ENCODE measurements around the gene WBP2.
"Not testable (repeated sequence)": the region's sequence is repeated elsewhere in the genome, so short reads cannot be mapped to it uniquely, and the experiment has no call there.

Gene WBP2

DNA sequence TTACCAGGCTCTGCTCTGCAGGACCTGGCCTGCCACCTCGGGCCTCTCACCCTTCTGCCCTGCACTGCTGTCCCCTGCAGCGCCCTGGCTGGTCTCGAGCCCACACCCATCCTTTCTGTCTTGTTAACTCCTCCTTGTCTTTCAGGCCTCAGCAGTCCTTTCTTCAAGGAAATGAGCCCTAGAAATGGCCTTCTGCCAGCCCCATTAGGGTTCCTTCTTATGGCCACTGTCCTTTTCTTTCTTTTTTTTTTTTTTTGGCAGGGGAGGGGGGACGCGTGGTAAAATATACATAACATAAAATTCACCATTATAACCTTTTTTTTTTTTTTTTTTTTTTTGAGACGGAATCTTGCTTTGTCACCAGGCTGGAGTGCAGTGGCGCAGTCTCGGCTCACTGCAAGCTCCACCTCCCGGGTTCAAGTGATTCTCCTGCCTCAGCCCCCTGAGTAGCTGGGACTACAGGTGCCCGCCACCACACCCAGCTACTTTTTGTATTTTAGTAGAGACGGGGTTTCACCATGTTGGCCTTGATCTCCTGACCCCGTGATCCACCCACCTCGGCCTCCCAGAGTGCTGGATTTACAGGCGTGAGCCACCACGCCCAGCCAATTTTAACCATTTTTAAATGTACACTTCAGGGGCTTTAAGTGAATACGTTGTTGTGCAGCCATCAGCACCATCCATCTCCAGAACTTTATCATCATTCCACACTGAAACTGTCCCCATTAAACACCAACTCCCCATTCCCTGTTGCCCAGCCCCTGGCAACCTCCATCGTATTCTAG lies 10.5 kb upstream of the WBP2 start:
- not testable (repeated sequence) for DNase-seq

DNA sequence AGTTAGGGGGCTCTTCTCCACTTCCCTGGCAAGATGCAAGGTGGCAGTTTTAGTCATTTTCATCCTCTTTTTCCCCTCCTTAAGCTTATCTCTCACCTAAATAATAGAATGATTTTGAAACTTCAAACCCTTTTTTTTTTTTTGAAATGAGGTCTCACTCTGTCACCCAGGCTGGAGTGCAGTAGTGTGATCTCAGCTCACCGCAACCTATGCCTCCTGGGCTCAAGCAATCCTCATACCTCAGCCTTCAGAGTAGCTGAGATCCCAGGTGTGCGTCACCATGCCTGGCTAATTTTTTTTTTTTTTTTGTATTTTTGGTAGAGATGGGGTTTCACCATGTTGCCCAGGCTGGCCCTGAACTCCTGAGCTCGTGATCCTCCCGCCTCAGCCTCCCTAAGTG lies 9.8 kb upstream of the WBP2 start:
- DNase-seq = not testable (repeated sequence)

DNA sequence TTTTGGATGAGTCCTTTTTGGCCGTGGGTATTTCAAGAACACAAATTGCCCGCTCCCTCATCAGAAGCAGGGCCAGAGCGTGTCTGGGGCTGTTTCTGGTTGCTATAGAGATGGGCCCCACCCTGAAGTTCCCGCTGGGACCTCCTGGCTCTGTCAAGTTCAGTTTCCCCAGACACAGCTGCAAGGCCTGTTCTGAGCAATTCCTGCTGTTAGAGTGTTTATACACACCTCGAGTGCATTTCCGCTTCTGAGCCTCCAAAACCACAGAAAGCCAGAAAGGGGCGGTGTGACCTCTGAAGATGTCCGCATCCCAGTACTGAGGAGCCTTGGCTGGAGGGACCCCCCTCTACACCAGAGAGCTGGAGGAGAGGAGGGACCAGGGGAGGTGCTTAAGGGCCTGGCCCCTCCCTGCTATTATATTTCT lies 9.3 kb upstream of the WBP2 start:
- no peak for DNase-seq

DNA sequence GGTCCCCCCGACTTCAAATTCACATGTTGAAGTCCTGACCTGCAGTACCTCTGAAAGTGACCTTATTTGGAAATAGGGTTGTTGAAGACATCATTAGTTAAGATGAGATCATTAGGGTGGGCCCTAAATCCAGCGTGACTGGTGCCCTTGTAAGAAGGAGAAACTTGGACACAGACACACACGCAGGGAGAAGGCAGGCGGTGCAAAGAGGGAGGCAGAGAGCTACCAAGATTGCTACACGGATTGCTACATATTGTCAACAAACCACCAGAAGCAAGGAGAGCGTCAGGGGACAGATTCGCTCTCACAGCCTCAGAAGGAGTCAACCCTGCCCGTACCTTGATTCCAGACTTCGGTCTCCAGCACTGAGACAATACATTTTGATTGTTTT lies 6.8 kb upstream of the WBP2 start:
- DNase-seq = no peak

DNA sequence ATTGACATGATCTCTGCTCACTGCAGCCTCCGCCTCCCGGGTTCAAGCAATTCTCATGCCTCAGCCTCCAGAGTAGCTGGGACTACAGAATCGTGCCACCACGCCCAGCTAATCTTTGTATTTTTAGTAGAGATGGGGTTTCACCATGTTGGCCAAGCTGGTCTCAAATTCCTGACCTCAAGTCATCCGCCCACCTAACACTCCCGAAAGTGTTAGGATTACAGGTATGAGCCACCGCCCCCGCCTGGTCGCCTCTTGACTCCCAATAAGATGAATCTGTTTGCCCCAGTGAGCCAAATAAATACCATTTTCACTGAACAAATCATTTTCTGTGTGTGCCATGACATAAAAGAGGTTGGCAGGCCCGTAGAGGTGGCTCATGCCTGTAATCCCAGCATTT lies 4.2 kb upstream of the WBP2 start:
- DNase-seq = not testable (repeated sequence)

DNA sequence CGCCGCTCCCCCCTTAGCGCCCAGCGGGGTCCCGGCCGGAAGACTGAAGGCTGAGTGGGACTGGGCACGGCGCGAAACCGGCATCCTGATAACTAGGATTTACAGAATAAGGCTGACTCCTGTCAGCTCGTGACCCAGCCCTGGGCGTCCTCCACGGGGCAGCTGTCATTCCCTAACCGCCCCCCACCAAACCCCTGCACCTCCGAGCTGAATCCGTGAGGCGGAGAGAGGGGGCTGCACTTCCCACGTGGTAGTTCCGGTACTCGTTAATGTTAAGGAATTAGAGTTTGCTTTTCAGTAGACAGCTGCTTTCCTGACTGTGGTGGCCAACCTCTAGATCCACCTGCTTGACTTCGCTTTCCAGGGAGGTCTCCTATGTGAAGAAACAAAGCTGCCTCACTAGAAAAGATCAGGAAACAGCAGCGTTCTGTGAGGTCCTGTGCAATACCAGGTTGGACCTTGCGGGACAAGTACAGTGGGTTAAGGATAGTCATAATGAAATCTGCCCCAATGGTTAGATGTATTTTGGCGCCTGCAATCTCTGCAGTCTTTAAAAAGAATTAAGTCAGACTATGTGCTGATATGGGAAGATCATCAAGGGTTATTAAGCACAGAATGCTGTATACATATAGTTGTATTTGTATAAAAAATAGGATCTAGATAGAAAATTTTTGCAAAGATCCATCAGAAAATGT lies 1.1 kb upstream of the WBP2 start:
- no peak for DNase-seq

DNA sequence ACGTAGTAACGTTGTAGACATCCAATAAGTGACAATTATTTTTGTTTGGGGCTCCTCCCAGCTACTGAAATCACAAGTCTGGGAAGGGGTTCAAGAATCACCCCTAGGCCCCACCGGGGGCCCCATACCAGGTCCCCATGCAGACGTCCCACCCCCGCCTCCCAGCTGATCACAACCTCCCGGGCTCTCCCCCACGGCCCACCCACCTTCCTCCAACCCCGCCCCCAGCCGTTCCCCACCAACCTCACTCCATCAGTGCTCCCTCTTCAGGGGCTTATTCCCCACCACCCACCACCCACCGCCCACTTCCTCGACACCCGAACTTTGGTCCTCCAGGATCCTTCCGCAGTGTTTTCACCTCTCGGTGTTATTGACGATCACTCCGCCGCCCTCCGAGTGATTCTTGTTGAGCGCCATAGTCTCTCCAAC lies 240 bp downstream of the WBP2 start:
- DNase-seq = no peak

DNA sequence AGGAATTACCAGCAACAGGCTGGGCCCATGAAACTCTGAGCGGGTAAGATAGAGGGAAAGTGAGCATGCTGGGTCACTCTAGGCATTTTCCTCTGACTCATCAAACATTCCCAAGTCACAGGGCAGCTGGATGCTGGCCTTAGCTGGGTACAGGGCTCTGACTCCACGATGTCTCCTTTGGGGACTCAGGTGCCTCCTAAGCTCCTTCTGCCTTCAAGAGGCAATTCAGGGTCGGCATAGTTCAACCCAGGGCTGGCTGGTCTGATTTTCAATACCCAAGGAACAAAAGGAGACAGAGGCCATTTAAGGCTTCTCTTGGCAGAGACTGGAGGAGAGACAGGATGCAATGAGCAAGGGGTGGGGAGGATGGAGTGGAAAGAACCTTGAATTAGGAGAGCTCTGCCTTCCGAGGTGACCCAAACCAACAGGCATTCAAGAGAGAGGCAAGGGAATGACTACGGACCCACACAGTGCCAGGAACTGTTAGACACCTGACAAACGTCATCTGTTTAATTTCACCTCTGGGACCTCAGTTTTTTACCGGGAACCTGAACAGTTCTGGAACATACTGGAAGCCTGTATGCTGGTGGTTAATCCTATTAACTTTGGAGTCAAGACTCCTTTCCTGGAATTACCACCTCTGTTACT lies 910 bp downstream of the WBP2 start:
- no peak for DNase-seq

DNA sequence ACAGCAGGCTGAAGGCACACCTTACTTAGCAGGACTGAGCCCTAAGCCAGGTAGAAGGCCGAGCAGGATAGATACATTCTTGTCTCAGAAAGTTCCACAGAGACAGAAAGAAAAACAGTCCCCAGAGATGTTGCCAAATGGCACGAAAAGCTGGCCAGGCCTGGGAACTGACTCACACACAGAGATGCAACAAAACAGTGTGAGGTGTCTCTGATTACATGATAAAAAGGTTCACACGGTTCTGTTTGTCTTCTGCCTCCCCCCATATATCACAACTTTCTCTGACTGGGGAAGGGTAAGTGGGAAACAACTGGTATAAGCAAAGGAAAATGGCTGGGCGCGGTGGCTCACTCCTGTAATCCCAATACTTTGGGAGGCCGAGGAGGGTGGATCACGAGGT lies 1.7 kb downstream of the WBP2 start:
- DNase-seq = no peak

DNA sequence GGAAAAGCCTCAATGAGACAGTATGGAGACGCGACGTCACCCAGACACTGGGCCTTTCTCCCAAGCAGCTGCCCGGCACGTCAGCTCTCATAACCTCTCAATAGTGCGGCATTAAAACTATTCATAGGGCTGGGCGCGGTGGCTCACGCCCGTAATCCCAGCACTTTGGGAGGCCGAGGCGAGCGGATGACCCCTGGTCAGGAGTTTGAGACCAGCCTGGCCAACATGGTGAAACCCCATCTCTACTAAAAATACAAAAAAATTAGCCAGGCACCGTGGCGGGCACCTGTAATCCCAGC lies 3.5 kb downstream of the WBP2 start:
- DNase-seq = not testable (repeated sequence)

DNA sequence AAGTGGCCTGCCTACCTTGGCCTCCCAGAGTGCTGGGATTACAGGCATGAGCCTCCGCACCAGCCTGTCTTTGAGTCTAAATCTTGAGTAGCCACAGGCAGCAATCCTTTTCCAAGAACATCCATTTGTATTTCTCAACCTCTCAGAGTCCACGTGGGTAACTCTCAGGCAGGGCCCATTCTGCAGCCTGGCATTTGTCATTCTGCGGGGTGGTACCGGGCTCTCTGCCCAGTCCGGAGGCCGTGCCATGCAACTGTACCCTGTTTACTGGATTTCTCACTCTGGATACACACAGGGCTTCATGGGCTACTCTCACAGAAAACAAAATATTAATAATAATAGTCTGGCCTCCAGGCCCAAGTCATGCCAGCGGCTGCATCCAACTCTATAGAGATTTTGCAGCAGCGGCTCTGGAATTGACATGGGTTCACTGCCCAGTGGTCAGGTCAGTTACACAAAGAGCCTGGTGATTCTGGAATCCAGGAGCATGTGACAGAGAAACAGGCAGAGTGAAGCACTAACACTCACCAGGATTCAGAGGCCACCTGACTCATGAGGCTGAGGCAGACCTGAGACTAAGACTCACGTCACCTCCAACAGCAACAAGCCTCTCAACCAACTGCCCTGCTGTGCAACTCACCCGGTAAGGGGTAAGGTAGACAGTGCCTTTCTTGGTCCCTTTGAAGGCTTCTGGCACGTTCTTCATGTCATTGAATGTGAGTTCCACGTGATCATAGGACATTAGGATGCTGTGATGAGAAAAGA lies 4.0 kb downstream of the WBP2 start:
- no peak for DNase-seq

DNA sequence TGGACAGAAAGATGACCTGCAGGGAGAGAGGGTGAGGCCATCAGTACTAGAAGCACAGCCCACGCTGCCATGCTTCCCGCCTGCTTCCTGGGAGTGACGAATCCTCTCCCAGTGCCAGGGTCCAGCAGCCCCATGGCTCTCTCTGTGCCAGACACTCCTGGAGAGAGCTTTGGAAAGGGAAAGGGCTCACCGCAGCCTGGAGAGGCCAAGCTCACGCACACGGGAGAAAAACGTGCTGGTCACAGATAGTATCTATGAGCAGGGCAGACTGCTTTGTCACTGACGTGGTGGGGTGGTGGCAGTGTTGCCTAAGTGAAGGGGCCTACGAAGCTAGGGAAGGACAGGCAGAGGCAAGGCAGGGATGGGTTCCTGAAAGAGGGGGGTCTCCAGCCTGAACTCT lies 5.4 kb downstream of the WBP2 start:
- DNase-seq = no peak

DNA sequence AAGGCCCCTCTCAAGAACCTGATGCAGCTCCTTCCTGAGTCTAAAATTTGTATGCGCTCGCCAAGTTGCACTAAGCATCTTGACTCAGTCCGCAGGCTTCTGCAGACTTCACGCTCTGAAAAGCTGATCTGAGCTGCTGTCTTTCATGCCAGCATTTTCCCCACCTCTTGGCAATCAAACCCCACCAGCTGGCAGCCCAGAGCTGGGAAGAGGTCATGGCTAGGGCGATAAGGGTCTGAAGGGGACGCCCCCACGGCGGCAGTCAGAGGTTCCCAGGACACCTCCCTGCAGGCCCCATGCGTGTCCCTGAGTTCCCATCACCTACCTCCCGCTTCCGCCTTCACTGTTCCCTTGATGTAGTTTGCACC lies 5.9 kb downstream of the WBP2 start:
- no peak for DNase-seq

DNA sequence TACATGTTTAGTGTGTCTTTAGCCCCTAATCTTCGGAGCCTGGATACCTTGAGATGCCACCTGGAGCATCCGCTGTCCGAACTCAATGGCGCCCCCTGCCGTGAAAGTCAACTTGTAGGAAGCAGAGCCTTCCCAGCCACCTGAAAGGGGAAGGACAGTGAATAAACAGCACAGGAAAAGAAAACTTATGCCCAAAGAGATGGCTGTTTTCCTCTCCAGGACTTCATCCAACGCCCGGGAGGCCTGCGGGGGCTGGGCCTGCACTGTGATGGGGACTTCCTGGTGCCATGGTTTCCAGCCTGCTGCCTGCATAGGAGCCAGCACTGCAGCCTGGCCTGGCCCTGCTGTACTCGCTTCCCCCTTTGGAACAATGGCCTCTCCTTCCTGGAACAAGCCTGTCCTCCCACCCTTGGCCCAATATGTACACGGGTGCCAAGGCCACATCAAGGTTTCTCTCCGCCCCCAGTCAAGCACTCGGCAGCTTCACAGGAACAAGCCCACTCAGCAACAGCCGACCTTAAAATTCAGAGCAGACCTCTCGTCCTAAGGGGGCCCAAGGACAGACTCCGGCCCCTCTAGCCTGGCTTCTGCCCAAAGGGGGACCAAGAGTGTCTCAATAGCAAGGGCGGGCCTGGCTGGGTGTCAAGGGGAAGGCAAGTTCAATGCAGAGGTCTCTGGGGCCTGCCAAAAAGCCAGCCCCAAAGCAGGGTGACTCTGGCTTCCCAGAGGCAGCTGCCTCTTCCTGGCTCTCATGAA lies 6.4 kb downstream of the WBP2 start:
- DNase-seq = peak; percentile 80

DNA sequence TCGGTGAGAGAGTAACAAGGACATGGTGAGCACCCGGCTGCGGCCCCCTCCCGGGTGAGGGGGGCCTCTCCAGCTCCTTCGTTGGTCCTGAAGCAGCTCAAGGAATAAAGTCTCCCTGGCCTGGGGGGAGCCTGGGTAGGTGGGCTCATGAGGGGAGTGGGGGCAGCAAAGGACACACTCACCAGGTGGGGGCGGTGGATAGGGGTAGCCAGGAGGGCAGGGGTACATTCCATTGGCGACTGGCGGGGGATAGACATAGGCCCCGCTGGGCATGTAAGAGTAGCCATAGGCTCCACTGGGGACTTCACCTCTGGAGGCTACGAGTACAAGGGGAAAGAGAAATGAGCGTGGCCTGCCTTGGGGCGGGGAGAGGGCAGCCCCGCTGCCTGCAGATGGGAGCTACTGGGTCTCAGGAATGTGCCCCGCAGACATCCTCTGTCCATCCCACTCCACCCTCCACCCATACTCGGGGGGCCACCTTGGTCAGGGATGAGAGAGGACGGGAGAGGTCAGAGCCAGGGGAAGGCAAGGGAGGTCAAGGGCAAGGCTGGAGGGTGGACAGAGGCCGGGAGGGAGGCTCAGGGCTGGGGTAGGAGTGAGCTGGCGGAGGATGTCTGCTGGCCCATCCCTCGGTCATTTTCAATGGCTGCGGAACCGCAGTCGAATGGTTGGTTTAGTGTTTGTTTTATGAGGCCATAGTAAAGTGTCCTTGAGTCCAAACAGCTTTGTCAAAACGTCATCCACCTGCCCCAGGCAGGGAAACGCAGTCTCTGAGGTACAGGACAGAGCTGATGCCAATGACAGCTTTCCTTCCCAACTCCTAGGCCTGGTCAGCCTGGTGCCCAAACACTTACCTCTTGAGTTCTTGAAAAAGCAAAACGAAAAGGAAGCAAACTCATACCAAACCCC lies 7.3 kb downstream of the WBP2 start:
- no peak for DNase-seq

DNA sequence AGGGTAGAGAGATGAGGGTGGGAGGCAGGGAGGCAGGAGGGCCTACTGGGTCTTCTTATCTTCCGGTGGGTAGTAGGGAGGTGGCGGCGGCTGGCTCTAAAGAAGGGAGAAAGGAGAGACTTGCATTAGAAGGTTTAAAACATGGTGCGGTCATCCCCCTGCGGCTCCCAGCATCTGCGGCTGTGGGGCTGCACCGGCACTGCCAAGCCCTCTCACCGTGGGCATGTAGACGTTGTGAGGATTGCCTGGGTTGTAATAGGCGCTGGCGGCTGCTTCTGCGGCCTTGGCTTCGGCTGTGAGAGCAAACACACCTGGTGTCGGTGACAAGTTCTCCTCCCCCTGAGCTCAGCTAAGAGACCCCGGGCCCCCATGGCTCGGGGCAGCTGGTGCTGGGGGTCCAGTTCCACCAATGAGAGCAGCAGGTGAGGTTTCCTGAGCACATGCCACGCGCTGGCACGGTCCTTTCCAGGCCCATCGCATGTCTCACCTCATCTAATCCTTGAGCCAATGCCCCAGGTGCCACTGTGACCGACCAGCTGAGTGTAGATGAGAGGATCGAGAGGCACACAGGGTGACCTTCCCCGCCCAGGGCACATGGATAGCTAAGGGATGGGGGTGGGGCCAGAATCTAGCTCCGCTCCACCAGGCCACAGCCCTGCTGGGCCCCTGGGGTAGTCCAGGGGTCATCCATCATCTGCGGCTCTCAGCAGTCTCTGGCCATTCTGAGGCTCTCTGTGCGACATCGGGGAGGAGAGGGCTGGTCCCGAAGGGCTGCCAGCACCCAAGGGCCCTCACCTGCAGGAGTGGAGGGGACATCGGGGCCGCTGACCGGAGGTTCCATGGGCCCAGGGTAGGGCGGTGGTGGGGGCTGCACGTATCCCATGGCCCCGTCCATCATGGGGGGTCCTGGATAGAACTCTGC lies 8.2 kb downstream of the WBP2 start:
- no peak for DNase-seq

DNA sequence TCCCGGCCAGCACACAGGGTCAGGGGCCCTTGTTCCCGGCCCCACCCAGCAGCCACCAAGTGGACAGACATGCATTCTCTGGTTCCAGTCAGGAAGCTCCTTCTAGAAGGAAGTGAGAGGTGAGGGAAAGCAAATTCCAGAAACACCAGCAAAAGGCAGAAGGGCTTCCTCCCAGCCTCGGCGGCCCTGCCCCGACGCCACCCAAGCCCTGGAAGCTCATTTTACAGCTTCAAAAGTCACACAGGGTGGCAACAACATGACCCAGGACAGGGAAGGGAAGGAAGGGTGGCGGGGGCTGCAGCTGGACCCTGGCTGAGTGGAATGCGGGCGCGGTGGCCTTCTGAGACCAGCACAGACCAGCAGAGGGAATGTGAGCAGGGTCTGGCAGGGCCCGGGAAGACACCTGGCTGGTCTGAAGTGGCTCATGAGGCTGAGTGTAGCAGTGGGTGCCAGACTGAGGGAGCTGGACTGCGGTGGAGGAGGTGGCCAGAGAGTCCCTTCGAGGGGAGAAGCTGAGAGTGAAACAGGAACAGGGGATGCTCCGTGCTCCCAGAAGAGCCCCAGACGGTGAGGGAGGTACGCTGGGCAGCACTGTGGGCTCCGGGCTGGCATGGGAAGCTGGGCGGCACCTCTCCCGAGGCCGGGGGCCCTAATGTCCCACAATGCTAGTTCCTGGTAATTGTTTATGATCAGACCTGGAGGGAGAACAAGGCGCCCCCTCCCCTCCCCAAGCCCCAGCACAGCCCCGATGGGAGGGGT lies 9.0 kb downstream of the WBP2 start:
- DNase-seq = no peak

DNA sequence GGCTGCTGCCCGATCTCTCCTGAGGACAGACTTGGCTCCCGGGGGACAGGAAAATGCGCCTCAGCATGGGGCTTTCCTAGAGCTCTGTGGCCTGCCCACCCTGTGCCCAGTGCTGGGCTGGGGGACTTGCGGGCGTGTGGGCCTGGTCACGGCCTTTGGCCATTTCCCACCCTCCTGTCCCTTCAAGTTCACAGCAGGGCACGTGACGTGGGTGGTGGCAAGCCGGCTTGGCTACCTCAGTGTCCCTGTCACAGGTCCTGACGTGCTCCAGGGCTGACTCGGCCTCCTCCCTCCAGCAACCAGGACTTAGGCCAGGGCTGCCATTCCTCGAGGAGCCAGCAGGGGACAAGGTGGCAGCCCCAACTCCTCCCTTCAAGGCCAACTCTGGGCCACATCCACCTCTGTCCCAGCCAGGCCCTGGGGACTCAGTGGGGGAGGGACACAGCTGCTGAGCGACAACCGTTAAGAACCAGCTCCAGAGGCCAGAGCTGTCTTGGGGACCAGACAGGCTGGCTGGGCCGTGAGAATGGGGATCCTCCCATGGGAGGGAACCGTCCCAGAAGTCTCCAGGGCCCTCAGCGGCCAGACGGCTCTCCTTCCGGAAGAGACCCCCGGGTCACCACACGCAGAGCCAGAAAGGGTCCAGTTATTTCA lies 9.9 kb downstream of the WBP2 start:
- DNase-seq = peak; percentile 64

DNA sequence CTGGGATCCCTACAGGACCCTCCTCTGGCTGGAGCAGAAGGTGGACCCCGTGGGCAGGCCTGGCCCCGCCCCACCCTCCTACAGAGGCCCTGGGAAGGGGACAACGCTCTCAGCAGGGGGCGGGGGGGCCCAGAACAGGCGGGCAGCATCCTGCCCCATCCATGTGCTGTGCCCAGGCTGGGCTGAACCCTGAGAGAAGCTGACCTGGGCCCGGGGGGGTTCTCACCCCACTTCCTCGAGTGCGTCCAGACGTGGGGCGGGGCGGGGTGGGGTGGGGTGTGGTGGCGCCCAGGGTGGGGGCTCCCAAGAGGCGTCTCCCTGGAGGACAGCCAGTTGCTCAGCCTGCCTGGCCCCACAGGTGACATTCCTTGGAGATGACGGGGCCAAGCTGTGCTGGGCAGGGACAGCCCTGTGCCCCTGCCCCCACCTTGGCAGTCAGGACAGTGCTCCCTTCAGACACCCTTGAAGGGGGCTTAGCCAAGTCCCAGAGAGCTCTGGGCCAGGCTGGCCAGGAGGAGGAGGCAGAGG lies 10.5 kb downstream of the WBP2 start:
- DNase-seq = no peak
